GM12878 (cell line): Measurements from ENCODE around the gene TBC1D24. TPM values are rescaled to one million over a fixed set of nuclear protein-coding genes. Genes with fewer than 3 reads are reported as not detected.

Experiments used
- ATAC-seq: fragments of 200-7000 bp; cut with Tn5 transposase; 3 replicates; pipeline ENCODE4 v1.9.1; 2020; ENCODE audit warnings: mild to moderate bottlenecking, moderate library complexity
- BruUV-seq: library from RNA; stranded (reverse); fragments of 400-500 nt; replicated peaks from 2 replicates; lab custom pipeline; 2021; lab: Mats Ljungman, UMichigan
- CTCF ChIA-PET: fragments of 300-600 bp; sonication (Branson Sonifier 250); formaldehyde crosslinking; extraction: SDS; loops from one replicate; lab custom pipeline; 2021; ENCODE audit warnings: inconsistent platforms; lab: Yijun Ruan, JAX
- POLR2A ChIA-PET: fragments of 350-600 bp; formaldehyde crosslinking; extraction: SDS; loops from one replicate; lab custom pipeline; 2021; ENCODE audit warnings: inconsistent platforms; lab: Charles Lee
- RAD21 ChIA-PET: fragments of 300-600 bp; sonication (Branson Sonifier 250); formaldehyde crosslinking; loops from one replicate; lab custom pipeline; 2023; ENCODE audit warnings: antibody characterized with exemption; ENCODE audit not compliant: unreplicated experiment; lab: Charles Lee
- SMC1A ChIA-PET: fragments of 300-600 bp; sonication (Branson Sonifier 250); formaldehyde crosslinking; loops from one replicate; lab custom pipeline; 2023; ENCODE audit not compliant: unreplicated experiment, uncharacterized antibody; lab: Charles Lee
- DNase-seq: peaks from one replicate; pipeline ENCODE4 v3.0.0-alpha.2; 2011; ENCODE audit warnings: low read depth, low spot score
- FAIRE-seq: peaks from 3 replicates; lab custom pipeline; 2011; peaks lifted over from hg19 to GRCh38; lab: Jason Lieb, UNC
- H2AFZ ChIP-seq: 2 replicates; pipeline ENCODE4 v1.6.0; 2011; ENCODE audit warnings: low read depth, low read length, control low read depth; ENCODE audit not compliant: control insufficient read depth
- H3K27ac ChIP-seq: 2 replicates; pipeline ENCODE4 v1.5.1; 2011; ENCODE audit warnings: control low read depth; ENCODE audit not compliant: control insufficient read depth, insufficient read depth
- H3K27me3 ChIP-seq, 2 experiments: replicated peaks in 1 of 2; 2 replicates each; pipeline versions ENCODE4 v1.6.0 to v1.6.1; 2011; ENCODE audit warnings: low read length in 1 of 2; ENCODE audit not compliant: control insufficient read depth in 2 of 2, insufficient read depth in 2 of 2
- H3K36me3 ChIP-seq, 2 experiments: 2 replicates each; pipeline ENCODE4 v1.5.1; 2011; ENCODE audit warnings: low read length in 1 of 2; ENCODE audit not compliant: control insufficient read depth in 2 of 2, insufficient read depth in 2 of 2
- H3K4me1 ChIP-seq: 2 replicates; pipeline ENCODE4 v1.6.1; 2011; ENCODE audit warnings: mild to moderate bottlenecking, low read length, moderate library complexity, mixed read lengths; ENCODE audit not compliant: control insufficient read depth, insufficient read depth
- H3K4me2 ChIP-seq: 2 replicates; pipeline ENCODE4 v1.6.0; 2011; ENCODE audit warnings: control low read depth; ENCODE audit not compliant: control insufficient read depth, insufficient read depth
- H3K4me3 ChIP-seq: fragments of 200-600 bp; sonication (generic); 2 replicates; pipeline ENCODE4 v1.5.1; 2016
- H3K79me2 ChIP-seq: 2 replicates; pipeline ENCODE4 v1.6.0; 2011; ENCODE audit warnings: low read length; ENCODE audit not compliant: control insufficient read depth, insufficient read depth
- H3K9ac ChIP-seq: 2 replicates; pipeline ENCODE4 v1.8.0; 2011; ENCODE audit warnings: low read length, control low read depth, mixed read lengths; ENCODE audit not compliant: control insufficient read depth, insufficient read depth
- H3K9me3 ChIP-seq: replicated peaks from 3 replicates; pipeline ENCODE4 v1.5.1; 2011; ENCODE audit warnings: mild to moderate bottlenecking, low read length; ENCODE audit not compliant: control insufficient read depth, insufficient read depth
- H4K20me1 ChIP-seq: 2 replicates; pipeline ENCODE4 v1.6.0; 2011; ENCODE audit not compliant: control insufficient read depth, insufficient read depth
- NBN ChIP-seq: fragments of 450-650 bp; IDR thresholded peaks from 2 replicates; pipeline ENCODE4 v1.6.1; 2016
- NR2C2 ChIP-seq: IDR thresholded peaks from 2 replicates; pipeline ENCODE4 v1.6.1; 2011; ENCODE audit warnings: borderline replicate concordance, low read depth; ENCODE audit not compliant: control insufficient read depth, insufficient read length
- PAX5 ChIP-seq: IDR thresholded peaks from 2 replicates; pipeline ENCODE4 v1.6.1; 2011; ENCODE audit warnings: low read depth, low read length, borderline replicate concordance
- WGBS: methylation state at CpG from one replicate; pipeline ENCODE4 v1.1.6; 2016; ENCODE audit warnings: low lambda C conversion rate; ENCODE audit not compliant: insufficient replicate concordance, insufficient coverage; ENCODE audit errors: missing lambda C conversion rate; 5-methylcytosine and 5-hydroxymethylcytosine counted together
- in situ Hi-C: fragments of 300-500 bp; cut with MboI; formaldehyde crosslinking; loops from 9 replicates; pipeline ENCODE4 v1.14.3; 2018; ENCODE audit warnings: mixed read lengths
- intact Hi-C: fragments of 100-400 bp; cut with micrococcal nuclease; formaldehyde crosslinking; loops from one replicate; pipeline ENCODE4 v1.14.2; 2022; ENCODE audit not compliant: unreplicated experiment
- polyA plus RNA-seq, 11 experiments: library from polyadenylated mRNA; depleted of rRNA in 4 of 11; unstranded in 6 of 11; stranded (reverse) in 5 of 11; fragments of >200 nt; fragmentation: Nextera tagmentation in 4 of 11; fragmentation: Illumina TruSeq in 1 of 11; extraction: Ambion mirVana in 4 of 11; extraction: Trizol in 1 of 11; gene quantifications; 1 replicate in 1 of 11; 2 replicates in 10 of 11; pipeline versions ENCODE4 v1.2.1 to v1.2.3, GENCODE V29; 2011 to 2016; ENCODE audit warnings: inconsistent platforms in 2 of 11, missing spikeins in 2 of 11, low read depth in 1 of 11
- total RNA-seq, 4 experiments: library from RNA; depleted of rRNA in 3 of 4; stranded (reverse); fragments of >200 nt in 3 of 4; fragmentation: Illumina TruSeq in 1 of 4; extraction: Trizol in 1 of 4; gene quantifications; 2 replicates each; pipeline versions ENCODE4 v1.2.1 to v1.2.3, GENCODE V29; 2013 to 2021
- TF ChIP-seq, protein P1 (sequence below): fragments of 450-650 bp; IDR thresholded peaks from 2 replicates; pipeline ENCODE4 v1.6.1; 2018; ENCODE audit warnings: mild to moderate bottlenecking, low read depth, moderate library complexity; ENCODE audit not compliant: partially characterized antibody

TBC1D24 gene
- total and polyA plus RNA-seq, 10 of the 15 experiments (the other 5 are each of a cell fraction or from before 2014, with no cell fraction given): 1.1 to 9.6 (median 4.5) TPM

GRCh38 chr16:2497116-2497630 is 22.2 kb downstream of the TBC1D24 start:
- intact Hi-C loops: no loop called here
- BruUV-seq: no TSS peak
- Histone ChIP-seq H2AFZ (no peak overlapping the region), H3K9me3 (no peaks in the 10 kb centered on the region), H3K79me2 (no peaks in the 10 kb centered on the region), H3K27ac (no peak overlapping the region), H3K4me1 (no peaks in the 10 kb centered on the region), H3K4me2 (no peak overlapping the region), H3K9ac (no peak overlapping the region), H3K27me3 (no peaks in the 10 kb centered on the region), H4K20me1 (no peaks in the 10 kb centered on the region)
- ATAC-seq: no peak
- no peak for DNase-seq
- WGBS: 77% methylated on average over 21 of the region's 21 CpGs
- no peak for FAIRE-seq
- CTCF ChIA-PET: no interaction called here
- TF ChIP-seq, protein P1, sequence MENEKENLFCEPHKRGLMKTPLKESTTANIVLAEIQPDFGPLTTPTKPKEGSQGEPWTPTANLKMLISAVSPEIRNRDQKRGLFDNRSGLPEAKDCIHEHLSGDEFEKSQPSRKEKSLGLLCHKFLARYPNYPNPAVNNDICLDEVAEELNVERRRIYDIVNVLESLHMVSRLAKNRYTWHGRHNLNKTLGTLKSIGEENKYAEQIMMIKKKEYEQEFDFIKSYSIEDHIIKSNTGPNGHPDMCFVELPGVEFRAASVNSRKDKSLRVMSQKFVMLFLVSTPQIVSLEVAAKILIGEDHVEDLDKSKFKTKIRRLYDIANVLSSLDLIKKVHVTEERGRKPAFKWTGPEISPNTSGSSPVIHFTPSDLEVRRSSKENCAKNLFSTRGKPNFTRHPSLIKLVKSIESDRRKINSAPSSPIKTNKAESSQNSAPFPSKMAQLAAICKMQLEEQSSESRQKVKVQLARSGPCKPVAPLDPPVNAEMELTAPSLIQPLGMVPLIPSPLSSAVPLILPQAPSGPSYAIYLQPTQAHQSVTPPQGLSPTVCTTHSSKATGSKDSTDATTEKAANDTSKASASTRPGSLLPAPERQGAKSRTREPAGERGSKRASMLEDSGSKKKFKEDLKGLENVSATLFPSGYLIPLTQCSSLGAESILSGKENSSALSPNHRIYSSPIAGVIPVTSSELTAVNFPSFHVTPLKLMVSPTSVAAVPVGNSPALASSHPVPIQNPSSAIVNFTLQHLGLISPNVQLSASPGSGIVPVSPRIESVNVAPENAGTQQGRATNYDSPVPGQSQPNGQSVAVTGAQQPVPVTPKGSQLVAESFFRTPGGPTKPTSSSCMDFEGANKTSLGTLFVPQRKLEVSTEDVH: no peak
- TF ChIP-seq NR2C2 (no peak), NBN (no peak), PAX5 (no peak)
- TF ChIP-seq, all 136 proteins: peak for 0
- in situ Hi-C loops: loop anchor here (5.0 to 10.0 kb wide), 2 partner anchors 160 to 482 kb away; partner anchors contain the start of gene NPW
- ChIA-PET RAD21 (no interaction called here), SMC1A (no interaction called here), POLR2A (interaction anchor here (1.3 kb wide), 1 partner anchor 9 kb away, joined by 5 read pairs; no protein-coding TSS in a partner anchor)
- Histone ChIP-seq H3K36me3 (peaks cover 0 to 11% of the 10 kb centered on the region in 2 experiments; a peak in 2 of 4 replicates), H3K4me3 (no peak overlapping the region)
